Large intestine (tissue), 3 donors: ENCODE results near the gene TCF7L1. TPM values are rescaled to one million over a fixed set of nuclear protein-coding genes. Genes with fewer than 3 reads are reported as not detected.
A peak's percentile ranks its signal among the peaks of the same experiment; 100 is the strongest.

ENCODE experiments used
- DNase-seq, 2 donors: peaks; one replicate each; pipeline versions ENCODE4 v3.0.0 to v3.0.0-alpha.2; 2013
- H3K27ac ChIP-seq: one replicate; pipeline ENCODE4 v1.5.1; 2013; ENCODE audit warnings: low read length
- H3K27me3 ChIP-seq: 2 replicates; pipeline ENCODE4 v1.6.1; 2013; ENCODE audit warnings: low read length; ENCODE audit not compliant: control insufficient read depth, insufficient read depth
- H3K36me3 ChIP-seq: 2 replicates; pipeline ENCODE4 v1.6.1; 2013; ENCODE audit warnings: low read length; ENCODE audit not compliant: control insufficient read depth, insufficient read depth
- H3K4me1 ChIP-seq: one replicate; pipeline ENCODE4 v1.6.1; 2013; ENCODE audit warnings: low read length; ENCODE audit not compliant: control insufficient read depth, insufficient read depth
- H3K4me3 ChIP-seq: one replicate; pipeline ENCODE4 v1.5.1; 2013; ENCODE audit warnings: low read length
- H3K9me3 ChIP-seq: one replicate; pipeline ENCODE4 v1.6.1; 2013; ENCODE audit warnings: mild to moderate bottlenecking, low read depth, low read length, moderate library complexity; ENCODE audit not compliant: control insufficient read depth
- WGBS: methylation state at CpG from one replicate; pipeline ENCODE4 v1.1.5; 2013; ENCODE audit warnings: low lambda C conversion rate; ENCODE audit not compliant: insufficient coverage; 5-methylcytosine and 5-hydroxymethylcytosine counted together
- polyA plus RNA-seq: library from polyadenylated mRNA; unstranded; fragments of 120-200 nt; gene quantifications from one replicate; pipeline ENCODE4 v1.2.1, GENCODE V29; 2013

TCF7L1 gene
- polyA plus RNA-seq, 1 donor: 23.1 TPM

DNA sequence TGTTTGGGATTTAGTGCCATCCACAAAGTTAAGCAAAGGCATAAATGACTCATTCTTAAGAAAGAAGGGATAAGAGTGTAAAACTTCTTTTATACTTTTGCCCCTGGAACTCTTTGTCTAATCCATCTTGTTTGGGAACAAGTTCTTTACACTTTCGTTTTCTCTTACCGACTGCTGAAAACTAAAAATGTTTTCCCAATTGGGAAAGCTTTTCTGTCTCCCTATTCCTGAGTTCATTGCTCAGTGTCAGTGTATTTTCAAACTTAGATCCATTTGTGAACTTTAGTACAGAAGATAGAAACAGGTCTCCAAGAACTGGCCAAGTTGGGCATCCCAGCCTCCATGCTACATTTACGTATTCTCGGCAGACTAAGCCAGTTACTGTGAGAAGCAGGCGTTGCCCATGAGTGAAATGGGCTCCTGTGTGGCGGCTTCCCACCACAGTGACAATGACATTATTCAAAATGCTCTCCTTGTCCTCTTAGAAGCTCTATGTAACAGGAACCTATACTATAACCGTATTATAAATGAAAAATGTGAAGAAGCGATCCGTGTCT is 142.9 kb downstream of the TCF7L1 start:
- Histone ChIP-seq H3K4me1 (peaks cover 8% of the 10 kb centered on the region), H3K27ac (no peak overlapping the region), H3K27me3 (no peaks in the 10 kb centered on the region), H3K36me3 (no peaks in the 10 kb centered on the region), H3K9me3 (no peaks in the 10 kb centered on the region), H3K4me3 (no peak overlapping the region)
- WGBS: 100% methylated on average over 1 of the region's 9 CpGs
- DNase-seq: no peak

DNA sequence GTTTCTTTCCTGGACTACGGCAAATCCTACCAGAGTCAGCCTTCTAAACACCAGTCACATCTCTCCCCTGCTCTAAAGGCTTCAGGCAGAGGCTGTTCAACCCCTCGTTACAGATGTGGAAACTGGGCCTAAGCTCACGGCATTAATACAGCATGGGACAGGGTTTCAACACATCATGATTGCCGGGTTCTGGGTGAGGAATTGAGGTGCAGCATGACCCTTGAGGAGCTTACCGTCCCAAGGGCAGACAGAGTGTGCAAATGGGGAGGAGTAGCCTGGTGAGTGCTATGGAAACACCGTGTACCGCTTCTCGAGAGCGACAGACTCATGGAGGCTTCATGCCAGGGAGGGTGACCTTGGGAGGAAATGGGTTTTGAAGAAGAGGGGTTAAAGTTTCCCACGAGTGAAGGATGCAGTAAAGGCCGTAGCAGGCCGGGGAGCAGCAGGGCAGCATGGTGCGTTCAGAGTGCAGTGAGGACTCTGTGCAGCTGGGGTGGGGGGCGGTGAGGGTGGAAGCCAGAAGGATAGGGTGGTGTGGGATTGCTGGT is 143.5 kb downstream of the TCF7L1 start:
- Histone ChIP-seq H3K36me3 (no peaks in the 10 kb centered on the region), H3K27ac (no peak overlapping the region), H3K9me3 (no peaks in the 10 kb centered on the region), H3K4me3 (no peak overlapping the region), H3K4me1 (peaks cover 8% of the 10 kb centered on the region), H3K27me3 (no peaks in the 10 kb centered on the region)
- no peak for DNase-seq
- 80% methylated on average over 3 of the region's 14 CpGs for WGBS

DNA sequence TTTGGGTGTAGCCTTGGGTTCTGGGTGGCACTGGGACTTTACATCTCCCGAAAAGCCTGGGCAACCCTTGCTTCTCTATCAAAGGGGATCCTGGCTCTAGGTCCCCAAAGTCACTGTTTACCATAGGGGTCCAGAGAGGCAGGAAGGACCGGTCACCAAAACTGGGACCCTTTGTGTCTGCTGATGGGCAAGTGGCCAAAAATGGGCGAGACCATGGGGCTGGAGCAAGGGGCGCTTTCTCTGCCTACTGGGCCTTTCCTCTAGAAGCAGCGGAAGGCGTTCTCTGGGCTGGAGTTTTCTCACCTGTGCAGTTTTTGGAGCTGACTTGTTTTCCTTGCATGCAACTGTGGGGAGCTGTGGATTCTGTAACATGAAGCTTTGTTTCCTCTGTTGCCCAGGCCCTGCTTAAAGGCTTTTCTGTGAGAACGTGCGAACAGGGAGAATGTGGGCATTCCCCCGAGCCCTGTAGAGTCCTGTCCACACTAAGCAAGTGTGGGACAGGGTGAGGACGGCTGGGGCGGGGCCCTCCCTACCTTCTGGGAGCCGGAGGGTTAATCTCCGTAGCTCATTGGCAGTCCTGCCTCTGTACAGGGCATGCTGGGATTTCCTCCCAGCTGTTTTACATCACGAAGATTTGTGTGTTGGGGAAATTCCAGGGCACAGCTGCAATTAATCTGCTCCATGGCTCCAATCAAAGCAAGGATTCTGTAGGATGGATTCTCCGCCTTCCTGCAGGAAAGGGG is 144.4 kb downstream of the TCF7L1 start:
- peak in 1 of 2 donors; percentile 43 for DNase-seq

DNA sequence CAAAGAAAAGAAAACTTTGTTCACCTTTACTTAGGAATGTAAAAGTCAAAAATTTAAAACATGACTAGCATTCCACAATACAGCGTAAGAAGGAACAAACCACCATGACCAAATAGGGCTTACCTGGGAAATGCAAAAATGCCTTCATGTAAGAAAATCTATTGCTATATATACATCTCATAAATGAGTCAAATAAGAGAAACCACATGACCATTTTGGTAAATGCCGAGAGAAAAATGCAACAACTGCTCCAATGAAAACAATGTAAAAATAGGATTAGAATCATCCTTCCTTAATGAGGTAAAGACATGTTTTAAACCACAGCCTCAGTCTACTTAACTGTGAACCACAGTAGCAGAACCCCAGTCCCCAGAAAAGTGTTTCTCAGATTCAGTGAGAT is 145.2 kb downstream of the TCF7L1 start:
- Histone ChIP-seq H3K9me3 (no peaks in the 10 kb centered on the region), H3K27ac (no peak overlapping the region), H3K27me3 (no peaks in the 10 kb centered on the region), H3K4me3 (no peak overlapping the region), H3K4me1 (peaks cover 8% of the 10 kb centered on the region), H3K36me3 (no peaks in the 10 kb centered on the region)
- WGBS: 100% methylated on average over 1 of the region's 2 CpGs
- DNase-seq: no peak

More for the DNA sequence above, 144.4 kb downstream of the TCF7L1 start:
- H3K4me3 ChIP-seq: no peak overlapping the region
- H3K36me3 ChIP-seq: no peaks in the 10 kb centered on the region
- H3K27ac ChIP-seq: no peak overlapping the region
- peaks cover 8% of the 10 kb centered on the region for H3K4me1 ChIP-seq
- no peaks in the 10 kb centered on the region for H3K9me3 ChIP-seq
- no CpG with 5 or more reads among the region's 15 CpGs for WGBS
- H3K27me3 ChIP-seq: no peaks in the 10 kb centered on the region

DNA sequence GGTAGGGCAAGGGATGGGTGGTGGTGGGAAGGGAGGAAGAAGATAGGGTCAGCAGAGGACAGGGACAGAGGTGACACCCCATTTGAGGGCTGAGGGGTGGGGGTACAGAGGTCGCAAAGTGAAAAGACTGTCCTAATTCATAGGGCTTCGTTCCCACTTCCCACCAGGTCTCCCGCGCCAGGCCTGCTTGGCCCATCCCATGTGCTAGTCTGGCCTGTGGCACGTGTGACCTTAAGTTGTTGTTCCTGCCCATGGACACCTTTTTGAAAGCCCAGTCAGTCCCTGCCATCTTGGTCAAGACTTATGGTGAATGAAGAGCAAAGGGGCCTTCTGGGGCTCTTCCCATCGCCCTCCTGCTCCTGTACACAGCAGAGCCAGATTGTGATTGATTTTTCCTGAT is 148.4 kb downstream of the TCF7L1 start:
- Histone ChIP-seq H3K36me3 (peaks cover 3% of the 10 kb centered on the region), H3K27me3 (no peaks in the 10 kb centered on the region), H3K27ac (no peak overlapping the region), H3K9me3 (no peaks in the 10 kb centered on the region), H3K4me3 (no peak overlapping the region), H3K4me1 (no peaks in the 10 kb centered on the region)
- no CpG with 5 or more reads among the region's 6 CpGs for WGBS
- no peak for DNase-seq

DNA sequence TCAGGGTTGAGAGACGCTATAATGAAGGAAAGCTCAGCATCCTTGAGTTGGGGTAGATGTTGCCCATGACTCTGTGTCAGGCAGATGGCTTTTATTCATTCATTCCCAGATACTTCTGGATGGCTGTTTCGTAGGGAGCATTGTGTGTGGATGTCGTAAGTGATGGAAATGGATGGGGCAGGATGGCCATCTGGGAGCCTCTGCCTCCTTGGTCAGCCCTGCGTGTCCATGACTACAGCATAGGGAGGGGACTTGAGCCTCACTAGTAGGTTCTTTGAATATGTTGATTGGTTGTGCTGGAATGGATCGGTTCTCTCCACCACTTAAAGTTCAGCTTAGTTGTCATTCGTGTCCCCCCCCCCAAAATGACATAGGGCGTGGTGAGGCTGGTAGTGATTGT is 149.7 kb downstream of the TCF7L1 start:
- Histone ChIP-seq H3K27ac (no peak overlapping the region), H3K27me3 (no peaks in the 10 kb centered on the region), H3K9me3 (no peaks in the 10 kb centered on the region), H3K36me3 (peaks cover 5% of the 10 kb centered on the region), H3K4me1 (peaks cover 2% of the 10 kb centered on the region), H3K4me3 (no peak overlapping the region)
- DNase-seq: no peak
- WGBS: no CpG with 5 or more reads among the region's 7 CpGs

DNA sequence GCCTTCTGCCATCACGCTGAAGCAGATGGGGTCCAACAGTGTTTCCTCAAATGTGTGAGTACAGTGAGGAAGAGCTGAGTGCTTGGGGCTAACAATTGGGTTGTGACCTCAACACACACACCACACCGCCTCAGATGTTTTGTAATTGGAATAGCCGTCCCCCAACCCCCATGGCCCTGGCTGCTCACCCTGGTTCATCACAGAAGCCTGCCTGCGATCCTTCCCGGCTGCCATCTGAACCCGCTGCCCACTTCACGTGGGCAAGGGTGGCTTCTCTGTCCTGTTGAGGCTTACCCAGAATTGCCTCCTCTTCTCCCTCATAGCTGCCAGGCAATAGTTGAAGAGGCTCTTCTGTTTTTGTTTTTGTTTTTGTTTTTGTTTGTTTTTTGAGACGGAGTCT is 150.4 kb downstream of the TCF7L1 start:
- Histone ChIP-seq H3K27me3 (no peaks in the 10 kb centered on the region), H3K36me3 (peaks cover 5% of the 10 kb centered on the region), H3K4me1 (peaks cover 7% of the 10 kb centered on the region), H3K27ac (no peak overlapping the region), H3K9me3 (no peaks in the 10 kb centered on the region), H3K4me3 (no peak overlapping the region)
- DNase-seq: no peak
- WGBS: no CpG with 5 or more reads among the region's 8 CpGs

DNA sequence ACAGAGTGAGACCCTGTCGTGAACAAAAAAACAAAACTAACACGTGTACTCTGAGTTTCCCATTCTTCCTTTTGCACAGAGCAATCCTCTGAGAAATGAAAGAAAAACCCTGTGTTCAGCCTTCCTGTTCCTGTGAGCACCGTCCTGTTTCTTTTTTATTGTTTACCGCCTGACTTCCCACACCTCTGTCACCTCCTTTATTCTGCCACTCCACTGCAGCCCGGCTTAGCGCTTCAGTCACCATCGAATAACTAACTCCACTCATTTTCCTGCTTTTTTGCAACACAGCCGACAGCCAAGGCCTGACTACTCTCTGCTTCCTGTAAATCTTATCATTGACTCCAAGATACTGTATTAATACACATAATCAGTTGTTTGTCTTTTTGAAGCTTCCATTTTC is 153.7 kb downstream of the TCF7L1 start:
- H3K27me3 ChIP-seq: no peaks in the 10 kb centered on the region
- DNase-seq: no peak
- H3K27ac ChIP-seq: no peak overlapping the region
- H3K4me3 ChIP-seq: no peak overlapping the region
- WGBS: 94% methylated on average over 5 of the region's 8 CpGs
- peaks cover 9% of the 10 kb centered on the region for H3K4me1 ChIP-seq
- no peaks in the 10 kb centered on the region for H3K9me3 ChIP-seq
- H3K36me3 ChIP-seq: peaks cover 5% of the 10 kb centered on the region

DNA sequence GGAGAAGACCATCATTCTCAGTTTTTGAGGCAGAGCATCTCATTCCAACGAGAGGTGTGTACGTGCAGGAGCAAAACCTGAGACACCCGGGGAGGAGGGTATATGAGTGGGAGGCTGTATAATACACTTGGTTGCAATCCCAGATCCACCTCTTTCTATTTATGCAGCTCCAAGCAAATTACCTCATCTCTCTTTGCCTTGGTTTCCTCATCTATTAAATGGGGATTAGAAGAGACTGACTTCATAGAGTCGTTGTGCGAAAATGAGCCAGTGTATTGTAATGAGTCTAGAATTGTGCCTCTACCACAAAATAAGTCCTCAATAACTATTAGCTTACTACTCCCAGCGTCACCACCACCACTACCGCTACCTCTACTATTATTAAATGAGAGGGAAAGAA is 154.5 kb downstream of the TCF7L1 start:
- DNase-seq: no peak
- Histone ChIP-seq H3K9me3 (no peaks in the 10 kb centered on the region), H3K4me3 (no peak overlapping the region), H3K4me1 (peaks cover 9% of the 10 kb centered on the region), H3K27ac (no peak overlapping the region), H3K27me3 (no peaks in the 10 kb centered on the region), H3K36me3 (peaks cover 5% of the 10 kb centered on the region)
- WGBS: 95% methylated on average over 3 of the region's 7 CpGs

DNA sequence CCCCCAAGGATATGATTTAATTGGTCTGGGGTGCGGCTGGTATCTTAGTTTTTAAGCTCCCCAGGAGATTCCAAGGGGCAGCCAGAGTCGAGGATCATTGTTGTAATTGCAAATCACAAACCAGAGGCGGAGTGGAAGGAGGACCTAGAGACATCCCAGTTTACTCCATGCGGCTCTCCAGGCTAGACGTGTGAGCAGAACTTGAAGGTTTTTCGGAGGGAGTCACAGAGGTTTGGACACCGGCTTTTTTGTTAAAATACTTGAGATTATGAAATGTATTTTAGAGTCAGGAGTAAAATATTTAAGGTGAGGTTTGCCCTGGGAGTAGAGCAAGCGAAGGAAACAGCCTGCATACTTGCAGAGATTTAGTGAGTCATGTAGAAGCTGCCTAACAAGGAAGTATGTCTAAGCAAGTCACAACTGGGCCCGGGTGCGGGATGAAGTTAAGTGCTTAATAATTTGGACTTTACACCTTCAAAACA is 155.1 kb downstream of the TCF7L1 start:
- peaks cover 5% of the 10 kb centered on the region for H3K36me3 ChIP-seq
- H3K4me1 ChIP-seq: peaks cover 9% of the 10 kb centered on the region
- no peaks in the 10 kb centered on the region for H3K27me3 ChIP-seq
- peak; percentile 56 to 73 for DNase-seq
- no peak overlapping the region for H3K4me3 ChIP-seq
- 55% methylated on average over 5 of the region's 10 CpGs for WGBS
- H3K9me3 ChIP-seq: no peaks in the 10 kb centered on the region
- H3K27ac ChIP-seq: peak overlapping the region; percentile 51
